GM18505 (cell line): Measurements from ENCODE around the gene HOMEZ.

Experiments
- ATAC-seq: cut with Tn5 transposase; IDR thresholded peaks from one replicate; pipeline ENCODE4 v1.9.1; 2021; ENCODE audit not compliant: unreplicated experiment
- POLR2A ChIP-seq: IDR thresholded peaks from 4 replicates; pipeline ENCODE4 v1.6.1; 2011; ENCODE audit warnings: borderline replicate concordance; ENCODE audit not compliant: insufficient read depth, insufficient read length; ENCODE audit errors: extremely low read depth

The HOMEZ gene

GRCh38 chr14:23320584-23321571 is 34.9 kb upstream of the HOMEZ start, which contains the start of gene PABPN1:
TSS of gene PABPN1 (plus strand) at chr14:23321457. CDS start at chr14:23321470, 13 bp downstream.
- peak; percentile 85 for ATAC-seq
- peak; percentile 69 for TF ChIP-seq POLR2A

- no peak for TF ChIP-seq POLR2A
- no peak for ATAC-seq
These were observed 34.0 kb upstream of the HOMEZ start for GRCh38 chr14:23319746-23320583.

GRCh38 chr14:23316300-23316699 is 30.4 kb upstream of the HOMEZ start:
- TF ChIP-seq POLR2A, result no peak
- ATAC-seq, result no peak

- TF ChIP-seq POLR2A, result no peak
- ATAC-seq, result no peak
These were observed 24.6 kb upstream of the HOMEZ start for GRCh38 chr14:23310546-23310945.

GRCh38 chr14:23308721-23309445 is 23.0 kb upstream of the HOMEZ start:
- no peak for TF ChIP-seq POLR2A
- ATAC-seq, result no peak

GRCh38 chr14:23307687-23308644 is 22.0 kb upstream of the HOMEZ start:
- no peak for TF ChIP-seq POLR2A
- ATAC-seq, result no peak

- no peak for TF ChIP-seq POLR2A
- ATAC-seq, result no peak
These were observed 21.2 kb upstream of the HOMEZ start for GRCh38 chr14:23307146-23307530.

GRCh38 chr14:23306412-23307145 is 20.6 kb upstream of the HOMEZ start, which contains the start of gene BCL2L2:
TSS of gene BCL2L2 (plus strand) at chr14:23306833. CDS start at chr14:23307768, 935 bp downstream.
- ATAC-seq, result no peak
- TF ChIP-seq POLR2A, result peak; percentile 83

GRCh38 chr14:23302290-23303225 is 16.6 kb upstream of the HOMEZ start, which contains the start of gene PPP1R3E:
TSS of gene PPP1R3E (minus strand) at chr14:23302859. CDS start at chr14:23302576, 283 bp downstream.
- TF ChIP-seq POLR2A, result peak; percentile 77
- ATAC-seq, result peak; percentile 27

- peak; percentile 10 for ATAC-seq
- peak; percentile 66 for TF ChIP-seq POLR2A
These were observed 16.0 kb upstream of the HOMEZ start for GRCh38 chr14:23301969-23302289.
